ENCODE data around the gene HUS1B.
A peak's percentile ranks its signal among the peaks of the same experiment; 100 is the strongest.
"Not testable (repeated sequence)": the region's sequence is repeated elsewhere in the genome, so short reads cannot be mapped to it uniquely, and the experiment has no call there.

HUS1B gene

DNA sequence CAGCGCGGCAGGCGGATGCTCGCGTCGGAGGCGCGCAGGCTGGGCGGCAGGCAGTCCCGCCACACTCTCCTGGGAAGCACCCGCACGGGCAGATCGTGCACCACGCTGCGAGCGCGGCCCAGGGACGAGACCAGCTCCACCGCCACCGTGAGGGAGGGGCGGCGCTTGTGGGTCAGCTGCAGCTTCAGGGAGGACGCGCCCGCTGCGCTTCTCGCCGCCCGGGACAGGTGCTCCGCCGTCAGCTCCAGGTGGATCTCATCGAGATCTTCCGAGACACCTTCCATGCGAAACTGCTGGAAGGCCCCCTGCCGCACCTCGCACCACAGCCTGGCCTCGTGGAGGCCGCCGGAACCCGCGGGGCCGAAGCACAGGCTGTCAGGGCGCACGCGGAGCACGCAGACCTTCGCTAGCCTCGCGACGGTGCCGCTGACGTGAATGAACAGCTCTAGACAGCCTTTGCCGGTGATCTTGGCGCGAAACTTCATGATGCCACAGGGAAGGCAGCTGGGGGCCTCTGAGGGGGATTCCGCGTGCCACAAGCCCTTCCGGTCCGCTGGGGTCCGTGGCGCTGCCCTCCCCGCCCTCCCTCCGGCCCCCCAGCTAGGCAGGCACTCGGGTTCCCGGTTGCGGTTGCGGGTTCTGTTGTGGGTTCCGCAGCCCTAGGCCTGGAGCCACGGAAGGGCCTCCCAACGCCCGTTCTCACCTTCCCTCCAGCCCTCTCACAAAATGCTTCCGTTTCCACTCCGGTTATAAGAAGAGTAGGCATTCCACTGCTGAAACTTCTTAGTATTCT is at the start of gene HUS1B:
TSS of gene HUS1B (minus strand) at position 641 of the 793 bp plus-strand sequence. CDS start at position 485, 156 bp downstream.
- DNase-seq (ENCODE audit: low spot score), result no peak

DNA sequence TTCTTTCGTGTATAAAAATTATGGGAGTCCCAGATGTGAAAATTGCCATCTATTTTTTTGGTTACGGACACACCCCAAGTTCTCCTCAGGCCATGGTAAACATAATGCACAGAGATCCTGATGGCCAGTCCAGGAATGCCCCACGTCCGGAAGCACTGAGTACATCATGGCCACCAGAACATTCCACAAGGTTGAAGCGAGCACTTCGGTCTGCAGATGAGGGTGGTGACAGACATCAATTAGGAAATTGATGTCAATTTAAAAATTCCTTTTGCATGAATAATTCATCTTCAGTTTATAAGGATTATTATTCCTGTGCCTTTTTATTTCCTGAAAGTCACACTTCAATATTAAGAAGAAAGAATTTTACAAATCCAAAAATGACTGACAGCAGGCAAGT is 49.2 kb upstream of the HUS1B start:
- no peak for DNase-seq (ENCODE audit: low spot score)

DNA sequence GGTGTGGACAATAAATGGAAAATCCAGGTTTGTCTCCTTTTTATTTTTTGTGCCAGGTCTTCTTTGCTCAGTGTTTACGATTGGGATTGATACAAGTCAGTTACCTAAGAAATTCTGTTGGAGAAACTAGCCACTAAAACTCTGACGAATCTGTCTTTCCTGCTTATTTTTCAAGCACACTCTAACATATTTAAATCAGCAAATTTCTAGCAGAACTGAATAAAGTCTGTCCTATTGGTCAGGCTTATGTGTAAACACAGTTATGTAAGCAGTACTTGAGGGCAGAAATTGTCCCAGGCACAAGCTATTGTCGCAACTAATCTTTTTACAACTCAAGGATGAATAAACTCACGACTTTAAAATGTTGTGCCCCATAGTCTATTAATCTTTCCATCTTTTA is 48.1 kb upstream of the HUS1B start:
- no peak for DNase-seq (ENCODE audit: low spot score)

DNA sequence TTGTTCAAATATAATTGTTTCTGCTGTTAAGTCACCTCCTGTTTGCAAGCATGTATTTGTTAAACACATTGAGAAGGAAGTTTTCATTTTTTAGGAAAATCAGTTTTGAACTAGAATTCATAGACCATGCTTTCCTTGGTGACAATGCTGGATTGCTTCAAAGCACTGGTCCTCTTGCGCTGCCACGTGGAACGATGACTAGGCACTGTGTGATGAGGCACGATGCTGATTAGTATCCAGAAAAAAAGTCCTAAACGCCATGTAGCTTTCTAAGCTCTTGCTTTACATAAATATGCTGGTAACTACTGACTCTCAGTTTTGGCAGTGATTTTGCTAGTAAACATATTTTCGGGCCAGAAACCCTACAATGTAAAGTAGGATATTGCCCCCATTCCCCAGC is 47.1 kb upstream of the HUS1B start:
- DNase-seq (ENCODE audit: low spot score), result no peak

DNA sequence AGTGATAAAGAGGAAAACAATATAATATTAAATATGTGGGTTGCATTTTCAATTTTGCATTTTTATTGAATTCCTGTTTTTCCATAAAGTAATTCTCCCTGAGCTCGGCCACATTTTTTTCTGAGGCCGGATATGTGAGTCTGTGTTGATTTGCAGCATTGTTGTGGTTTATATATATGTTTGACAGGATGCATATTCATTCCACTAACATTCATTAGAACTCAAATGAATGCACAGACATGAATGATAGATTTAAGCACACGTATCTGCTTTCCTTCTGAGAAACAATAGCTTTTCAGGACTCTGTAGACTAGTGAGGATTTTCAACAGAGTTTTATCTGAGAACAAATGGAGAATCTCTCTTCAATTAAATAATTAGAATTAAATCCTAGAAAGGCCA is 46.7 kb upstream of the HUS1B start:
- DNase-seq (ENCODE audit: low spot score), result no peak

DNA sequence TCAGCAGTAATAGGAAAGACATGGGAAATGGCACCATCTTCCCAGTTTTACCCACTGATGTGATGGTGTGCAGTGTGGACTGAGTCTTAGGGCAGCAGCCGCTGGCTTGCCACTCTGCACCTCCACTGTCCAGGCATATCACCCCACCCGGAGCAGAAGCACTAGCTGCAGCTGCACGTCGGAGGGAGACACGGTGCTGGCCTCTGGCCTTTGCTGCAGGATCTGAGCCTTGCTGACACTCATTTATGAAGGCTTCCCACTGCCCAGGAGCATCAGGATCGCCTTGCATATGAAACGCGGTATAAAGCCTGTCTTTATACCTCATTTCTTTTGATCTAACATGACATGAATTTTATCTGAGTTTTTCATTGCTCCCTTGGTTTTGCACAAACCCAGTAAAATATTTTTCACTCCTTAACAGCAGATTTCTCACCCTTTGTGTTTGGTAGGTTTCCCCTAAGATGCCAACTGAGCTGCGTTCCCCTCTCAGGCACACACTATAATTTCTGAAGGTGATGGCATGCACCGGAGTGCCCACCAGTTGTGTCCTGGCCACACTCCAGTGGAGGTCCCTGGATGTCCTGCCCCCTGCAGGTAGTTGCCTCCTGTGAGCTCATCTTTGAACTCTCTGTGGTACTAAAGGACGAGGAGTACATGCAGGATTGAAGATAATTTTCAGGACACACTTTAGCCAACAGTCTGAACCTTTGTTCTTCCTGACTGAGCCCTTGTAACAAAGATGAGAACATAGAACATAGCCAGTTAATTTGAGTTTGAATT is 45.0 kb upstream of the HUS1B start:
- no peak for DNase-seq (ENCODE audit: low spot score)

DNA sequence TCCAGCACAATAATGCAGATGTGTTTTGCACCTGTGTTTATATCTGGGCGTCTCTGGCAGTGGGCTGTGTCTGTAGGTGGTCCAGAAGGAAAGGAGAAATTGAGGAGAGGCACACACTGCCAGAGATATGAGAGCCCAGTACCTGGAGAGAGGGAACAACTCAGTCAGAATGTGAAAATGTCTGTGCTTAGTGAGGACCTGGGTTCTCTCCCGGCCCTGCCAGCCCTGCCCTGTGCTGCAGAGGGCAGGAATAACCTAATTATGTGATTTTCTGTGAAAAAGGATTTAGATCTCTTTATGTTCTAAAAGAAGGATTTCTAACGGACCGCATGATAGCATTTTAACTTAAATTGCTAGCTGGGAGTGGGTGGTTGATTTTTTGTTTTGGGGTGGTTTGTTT is 44.3 kb upstream of the HUS1B start:
- DNase-seq (ENCODE audit: low spot score), result no peak

DNA sequence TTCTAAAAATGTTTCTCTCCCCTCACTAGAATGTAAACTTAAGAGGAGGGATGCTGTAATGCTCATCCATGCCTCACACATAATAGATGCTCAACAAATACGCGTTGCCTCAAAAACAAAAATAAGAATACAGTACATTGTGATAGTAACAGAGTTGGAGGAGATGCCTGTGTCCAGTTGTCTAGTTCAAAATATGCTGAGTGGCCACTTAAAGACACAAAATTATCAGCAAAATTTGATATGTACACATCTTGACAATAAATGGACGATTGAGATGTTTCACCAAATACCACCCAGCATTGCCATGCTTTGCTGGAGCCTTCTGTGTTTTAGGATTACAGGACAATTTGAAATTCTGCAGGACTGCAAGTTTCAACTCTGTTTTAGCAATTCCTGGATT is 43.6 kb upstream of the HUS1B start:
- DNase-seq (ENCODE audit: low spot score), result no peak

DNA sequence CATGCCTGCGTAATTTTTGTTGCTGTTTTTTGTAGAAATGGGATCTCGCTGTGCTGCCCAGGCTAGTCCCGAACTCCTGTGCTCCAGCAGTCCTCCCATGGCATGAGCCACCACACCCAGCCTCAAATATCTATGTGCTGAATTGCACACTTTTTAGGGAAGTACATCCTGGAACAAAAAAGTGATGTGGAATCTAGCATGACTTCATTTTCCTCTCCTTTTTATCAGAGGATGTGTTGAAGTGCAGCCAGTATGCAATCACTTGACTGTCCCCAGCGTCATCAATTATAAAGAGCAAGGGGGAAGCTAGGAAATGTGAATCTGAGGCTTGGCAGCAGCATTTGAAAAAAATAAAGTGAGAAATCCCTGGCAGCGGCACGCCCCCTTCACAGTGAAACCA is 42.4 kb upstream of the HUS1B start:
- no peak for DNase-seq (ENCODE audit: low spot score)

DNA sequence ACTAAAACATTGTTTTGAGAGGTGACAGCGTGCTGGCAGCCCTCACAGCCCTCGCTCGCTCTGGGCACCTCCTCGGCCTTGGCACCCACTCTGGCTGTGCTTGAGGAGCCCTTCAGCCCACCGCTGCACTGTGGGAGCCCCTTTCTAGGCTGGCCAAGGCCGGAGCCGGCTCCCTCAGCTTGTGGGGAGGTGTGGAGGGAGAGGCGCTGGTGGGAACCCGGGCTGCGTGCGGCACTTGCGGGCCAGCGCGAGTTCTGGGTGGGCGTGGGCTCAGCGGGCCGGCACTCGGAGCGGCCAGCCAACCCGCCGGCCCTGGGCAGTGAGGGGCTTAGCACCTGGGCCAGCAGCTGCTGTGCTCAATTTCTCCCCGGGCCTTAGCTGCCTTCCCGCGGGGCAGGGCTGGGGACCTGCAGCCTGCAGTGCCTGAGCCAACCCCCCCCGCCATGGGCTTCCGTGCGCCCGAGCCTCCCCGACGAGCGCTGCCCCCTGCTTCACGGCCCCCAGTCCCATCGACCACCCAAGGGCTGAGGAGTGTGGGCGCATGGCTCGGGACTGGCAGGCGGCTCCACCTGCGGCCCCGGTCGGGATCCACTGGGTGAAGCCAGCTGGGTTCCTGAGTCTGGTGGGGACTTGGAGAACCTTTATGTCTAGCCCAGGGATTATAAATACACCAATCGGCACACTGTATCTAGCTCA is 37.7 kb upstream of the HUS1B start:
- not testable (repeated sequence) for DNase-seq (ENCODE audit: low spot score)

DNA sequence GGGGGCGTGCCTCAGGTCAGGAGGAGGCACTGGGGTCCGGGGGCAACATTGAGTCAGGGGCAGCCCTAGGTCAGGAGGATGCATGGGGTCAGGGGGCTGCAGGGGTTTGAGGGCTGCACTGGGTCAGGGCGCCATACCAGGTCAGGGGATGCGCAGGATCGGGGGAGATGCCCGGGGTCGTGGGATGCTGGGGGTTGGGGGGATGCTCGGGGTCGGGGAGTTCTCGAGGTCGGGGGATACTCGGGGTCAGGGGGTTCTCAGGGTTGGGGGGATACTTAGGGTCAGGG is 36.8 kb upstream of the HUS1B start:
- DNase-seq (ENCODE audit: low spot score), result no peak

DNA sequence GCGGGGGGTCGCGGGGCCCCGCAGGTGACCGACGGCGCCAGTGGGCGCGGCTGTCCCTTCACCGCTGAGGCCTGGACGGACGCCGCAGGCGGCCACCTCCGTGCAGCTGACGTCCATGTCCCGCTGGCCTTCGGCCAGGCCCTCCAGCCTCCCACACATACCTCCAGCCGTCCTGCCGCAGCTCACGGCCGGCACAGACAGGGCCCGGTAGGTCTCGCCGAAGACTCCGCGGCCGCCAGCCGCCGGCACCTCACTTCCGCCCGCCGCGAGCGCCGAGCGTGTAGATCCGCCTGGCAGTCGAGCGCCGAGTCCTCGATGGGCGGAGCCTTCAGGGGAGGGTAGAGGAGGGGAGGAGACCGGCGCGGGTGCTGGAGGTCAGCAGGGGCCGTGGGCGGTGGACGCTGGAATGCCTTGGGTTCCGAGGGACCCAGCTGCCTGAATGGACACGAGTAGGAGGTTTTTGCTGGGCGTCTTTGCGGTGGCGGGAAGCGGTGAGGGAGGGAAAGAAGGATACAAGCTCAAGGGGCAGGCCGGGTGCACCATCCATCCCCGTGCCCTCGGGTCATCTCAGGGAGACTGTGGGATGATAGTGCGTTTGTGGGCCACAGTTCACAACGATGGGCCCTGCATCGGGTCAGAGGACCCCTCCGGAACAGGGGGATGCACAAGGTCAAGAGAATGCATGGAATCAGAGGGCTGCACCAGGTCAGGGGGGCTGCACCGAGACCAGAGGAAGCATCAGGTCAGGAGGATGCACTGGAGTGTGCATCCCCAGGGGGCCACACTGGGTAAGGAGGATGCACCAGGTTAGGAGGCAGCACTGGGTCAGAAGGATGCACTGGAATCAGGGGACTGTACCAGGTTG is 36.2 kb upstream of the HUS1B start, which contains the start of gene EXOC2:
TSS of gene EXOC2 (minus strand) at position 282 of the 865 bp plus-strand sequence. CDS start 55,321 bp downstream, outside the sequence.
- DNase-seq (ENCODE audit: low spot score), result peak; percentile 94

DNA sequence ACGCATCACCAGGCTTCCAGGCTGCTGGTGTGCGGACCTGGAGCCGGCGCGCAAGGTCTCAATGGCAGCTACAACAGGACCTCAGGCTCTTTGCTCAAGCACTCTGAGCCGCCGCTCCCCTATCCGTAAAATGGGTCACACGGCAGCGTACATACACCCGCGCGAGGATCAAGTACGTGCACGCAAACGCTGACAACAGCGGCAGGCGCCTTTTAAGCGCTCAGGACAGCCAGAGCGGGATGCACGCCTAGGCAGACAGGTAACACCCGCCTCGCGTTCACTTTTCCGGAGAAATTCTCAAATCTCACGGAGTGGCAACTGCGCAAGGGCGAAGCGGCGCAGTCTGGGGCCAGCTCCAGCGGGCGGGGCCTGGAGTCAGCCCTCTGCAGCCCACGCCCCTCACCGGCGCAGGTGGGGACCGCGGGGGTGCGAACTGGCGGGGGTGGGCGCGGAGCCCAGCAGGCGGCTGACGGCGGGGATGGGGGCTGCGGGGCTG is 35.5 kb upstream of the HUS1B start:
- peak; percentile 68 for DNase-seq (ENCODE audit: low spot score)

DNA sequence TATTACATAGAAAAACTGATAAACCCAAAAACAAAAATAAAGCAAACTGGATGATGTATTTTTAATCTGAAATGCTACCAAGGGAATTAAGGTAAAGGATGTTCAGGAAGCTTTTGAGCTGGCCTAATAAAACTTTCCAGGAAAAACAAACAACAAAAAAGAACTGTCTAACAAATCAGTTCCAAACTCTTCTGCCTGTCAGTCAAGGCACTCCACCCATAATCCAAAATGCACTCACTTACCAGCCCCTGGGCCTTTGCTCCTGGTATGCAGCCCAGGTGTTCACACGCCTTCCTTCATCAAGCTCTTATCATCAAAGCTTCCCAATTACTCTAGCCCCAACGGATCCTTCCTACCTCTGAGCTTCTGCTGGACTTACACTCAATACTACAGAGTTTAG is 32.3 kb upstream of the HUS1B start:
- no peak for DNase-seq (ENCODE audit: low spot score)

DNA sequence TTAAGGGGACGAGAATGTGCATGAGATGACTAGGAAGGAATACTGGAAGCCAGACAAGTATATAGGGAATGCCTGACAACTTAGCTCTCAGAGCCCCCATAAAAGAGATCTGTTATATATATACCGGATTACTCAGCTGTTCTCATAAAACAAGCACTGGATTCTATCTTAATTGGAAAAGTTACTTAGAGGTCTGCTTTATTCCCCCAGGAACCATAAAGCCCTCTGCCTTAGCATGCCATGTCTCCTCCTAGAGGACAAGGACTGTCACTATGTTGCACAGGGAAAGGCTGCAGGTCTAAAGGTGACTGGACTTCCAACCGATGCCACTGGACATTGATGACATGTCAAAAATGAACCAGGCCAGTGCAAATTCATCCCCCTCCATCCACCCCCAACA is 29.6 kb upstream of the HUS1B start:
- DNase-seq (ENCODE audit: low spot score), result no peak

DNA sequence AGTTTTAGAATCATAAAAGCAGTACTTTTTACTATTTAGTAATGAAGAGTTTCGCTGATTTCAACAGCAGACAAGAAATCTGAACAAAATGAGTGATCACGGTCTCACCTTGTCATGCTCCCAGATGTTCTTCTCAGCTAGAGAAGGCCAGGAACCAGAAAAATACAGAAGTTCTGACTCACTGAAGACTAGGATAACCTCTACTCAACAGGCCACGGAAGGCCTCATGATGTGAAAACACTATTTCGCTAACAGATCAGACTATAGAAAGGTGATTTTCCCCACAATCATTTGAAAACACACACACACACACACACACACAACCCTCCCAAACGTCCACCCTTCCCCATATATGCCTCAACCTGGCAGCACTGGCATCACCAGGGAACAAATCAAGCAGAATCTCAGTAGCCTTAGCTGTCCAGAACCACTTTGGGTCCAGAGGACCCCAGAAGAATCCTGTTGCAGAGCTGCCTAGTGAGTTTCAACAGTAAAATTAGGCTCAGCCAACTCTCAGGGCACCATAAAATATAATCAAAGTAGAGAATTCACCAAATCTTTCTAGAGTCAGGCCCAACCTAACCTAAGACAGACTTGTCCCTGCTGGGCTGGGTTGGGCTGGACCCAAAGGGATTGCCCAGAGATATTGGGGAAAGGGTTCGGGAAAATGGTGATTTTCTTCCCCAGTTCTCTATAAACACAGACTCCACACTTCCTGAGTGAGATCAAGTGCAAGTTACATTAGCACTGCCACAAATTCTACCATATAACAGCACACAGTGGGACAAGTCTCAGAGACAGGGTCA is 28.1 kb upstream of the HUS1B start:
- peak; percentile 24 for DNase-seq (ENCODE audit: low spot score)

DNA sequence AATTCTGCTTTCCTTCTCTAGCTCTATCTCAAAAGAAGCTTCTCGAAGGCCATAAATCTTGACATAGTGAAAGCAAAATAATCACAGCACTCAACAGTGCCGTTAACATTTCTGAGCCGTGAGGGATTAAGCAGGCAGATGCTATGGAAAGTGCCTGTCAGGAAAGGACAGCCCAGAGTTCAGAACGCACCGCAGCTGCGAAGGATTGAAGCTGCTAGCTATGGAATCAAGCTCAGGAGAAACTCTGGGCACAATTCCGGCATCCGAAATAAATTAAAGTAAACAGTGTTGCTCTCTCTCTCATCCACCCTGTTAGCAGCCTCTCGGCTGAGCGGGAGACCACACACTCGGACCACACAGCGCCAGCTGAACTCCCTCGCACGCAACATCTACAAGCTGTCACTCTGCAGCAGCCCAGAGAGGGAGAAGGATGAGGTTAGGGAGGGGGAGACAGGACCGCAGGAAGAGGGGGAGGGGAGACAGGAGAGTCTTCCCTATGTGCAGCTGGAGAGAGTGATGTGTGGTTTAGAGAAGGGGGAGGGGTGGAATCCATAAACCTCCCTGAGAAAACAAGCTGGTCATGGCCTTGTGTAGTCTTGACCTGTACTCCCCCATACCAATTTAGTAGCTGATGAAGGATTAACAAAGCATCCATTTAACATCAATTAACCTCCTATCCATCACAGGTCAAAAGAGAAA is 27.0 kb upstream of the HUS1B start:
- peak; percentile 68 for DNase-seq (ENCODE audit: low spot score)

DNA sequence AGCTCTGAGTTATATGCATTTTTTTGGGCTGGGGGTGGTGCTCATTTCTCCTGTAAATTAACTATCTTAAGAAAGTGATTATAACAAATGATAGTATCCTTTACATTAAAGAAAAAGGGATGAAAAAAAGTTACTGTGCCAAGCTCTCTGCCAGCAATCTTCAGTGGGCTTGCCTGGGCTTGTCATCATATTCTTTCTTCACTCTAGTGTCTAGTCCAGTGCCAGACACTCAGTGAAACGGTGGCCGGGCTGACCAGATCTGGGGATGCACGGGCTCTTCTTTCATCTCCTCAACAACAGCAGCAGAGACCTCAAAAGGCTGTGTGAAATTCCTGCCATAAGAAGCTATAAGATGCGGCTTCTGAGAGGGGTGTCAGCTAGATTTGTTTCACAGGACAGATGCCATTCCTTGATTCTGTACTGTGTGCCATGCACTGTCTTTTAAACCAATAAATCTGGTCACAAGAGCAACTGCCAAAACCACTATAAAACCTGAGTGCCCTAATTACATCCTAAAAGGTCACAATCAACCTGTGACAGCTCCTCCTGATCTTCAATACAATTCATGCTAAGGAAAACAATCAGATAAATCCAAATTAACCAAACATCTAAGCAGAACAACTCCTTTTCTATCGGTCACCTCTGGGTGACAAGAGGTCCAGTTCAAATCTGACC is 23.9 kb upstream of the HUS1B start:
- DNase-seq (ENCODE audit: low spot score), result no peak

DNA sequence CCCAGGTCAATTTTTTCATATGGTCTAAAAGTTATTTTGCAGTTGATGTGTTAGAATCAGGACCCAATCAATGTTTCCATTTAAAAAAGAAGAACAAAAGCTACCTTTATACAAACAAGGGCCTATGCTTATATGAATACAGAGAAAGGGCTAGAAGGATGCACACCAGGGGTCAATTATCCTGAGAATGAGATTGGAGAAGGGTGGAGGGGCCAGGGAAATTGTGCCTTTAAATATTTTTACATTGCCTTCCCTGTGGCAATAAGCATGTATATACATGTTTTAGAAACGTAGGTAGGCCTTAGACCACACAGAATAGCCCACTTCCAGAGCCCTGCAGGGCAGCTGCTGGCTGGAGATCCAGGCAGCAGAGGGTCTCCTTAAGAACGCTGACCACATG is 23.4 kb upstream of the HUS1B start:
- DNase-seq (ENCODE audit: low spot score), result no peak

DNA sequence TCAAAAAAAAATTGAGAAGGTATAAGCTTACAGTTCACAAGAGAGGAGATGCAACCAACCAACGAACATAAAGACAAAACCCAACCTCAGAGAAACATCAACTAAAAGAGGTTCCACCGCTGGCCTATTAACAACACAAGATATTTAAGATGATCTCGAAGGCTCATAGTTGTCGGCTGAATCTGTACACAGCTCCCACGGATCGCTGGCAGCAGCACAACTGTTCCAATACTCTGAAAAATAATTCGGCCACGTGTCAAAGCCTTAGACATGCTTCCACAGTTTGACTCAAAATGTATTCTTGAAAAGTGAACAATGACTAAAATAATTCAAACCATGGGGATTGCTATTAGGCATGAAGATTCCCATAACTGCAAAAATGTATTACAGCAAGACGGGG is 22.4 kb upstream of the HUS1B start:
- DNase-seq (ENCODE audit: low spot score), result no peak

Measured in GM03348 (cell line).